Body of pancreas (tissue), 4 donors: ENCODE results near the gene BEST3. TPM values are rescaled to one million over a fixed set of nuclear protein-coding genes. Genes with fewer than 3 reads are reported as not detected.

Source experiments
- ATAC-seq: fragments of 150-250 bp; one replicate; pipeline ENCODE4 v1.9.1; 2016
- DNase-seq, 4 donors: peaks; one replicate each; pipeline ENCODE4 v3.0.0-alpha.2; 2019
- H3K27ac ChIP-seq, 4 donors: fragments of 200-600 bp; sonication (generic); 1 replicate in 3 of 4; 2 replicates in 1 of 4; pipeline versions ENCODE4 v1.5.1 to v1.6.1; 2016 to 2019; ENCODE audit warnings: mild to moderate bottlenecking in 1 of 4, mixed read lengths in 1 of 4, moderate library complexity in 1 of 4
- H3K27me3 ChIP-seq, 2 donors: fragments of 200-600 bp; sonication (generic); one replicate each; pipeline ENCODE4 v1.6.0; 2016; ENCODE audit warnings: mild to moderate bottlenecking in 1 of 2
- H3K36me3 ChIP-seq, 2 donors: fragments of 200-600 bp; sonication (generic); replicated peaks in 1 of 2; 2 replicates each; pipeline ENCODE4 v1.5.1; 2016; ENCODE audit warnings: low read depth in 2 of 2; ENCODE audit not compliant: insufficient read depth in 1 of 2
- H3K4me1 ChIP-seq: fragments of 200-600 bp; sonication (generic); one replicate; pipeline ENCODE4 v1.6.0; 2016
- H3K4me3 ChIP-seq, 2 donors: fragments of 200-600 bp; sonication (generic); 1 replicate in 1 of 2; 2 replicates in 1 of 2; pipeline ENCODE4 v1.5.1; 2016 to 2019
- H3K9me3 ChIP-seq, 3 donors: fragments of 200-600 bp; sonication (generic); 1 replicate in 2 of 3; 2 replicates in 1 of 3; pipeline ENCODE4 v1.5.1; 2016
- POLR2A ChIP-seq, 3 donors: fragments of 450-650 bp; IDR thresholded peaks; one replicate each; pipeline ENCODE4 v1.6.1; 2016; ENCODE audit warnings: antibody characterized with exemption in 3 of 3, mild to moderate bottlenecking in 2 of 3
- WGBS, 2 donors: methylation state at CpG; one replicate each; pipeline ENCODE4 v1.1.5; 2017; 5-methylcytosine and 5-hydroxymethylcytosine counted together
- intact Hi-C: fragments of 100-400 bp; cut with DNase I; formaldehyde crosslinking; loops from one replicate; pipeline ENCODE4 v1.15.1; 2023
- total RNA-seq, 2 donors: library from RNA; depleted of rRNA; stranded (reverse); fragments of >200 nt; gene quantifications; one replicate each; pipeline ENCODE4 v1.1.0, GENCODE V29; 2016
- TF ChIP-seq, protein P1 (sequence below), 7 experiments: fragments of 450-650 bp in 4 of 7; fragments of 200-600 bp in 3 of 7; sonication (generic) in 3 of 7; IDR thresholded peaks; one replicate each; pipeline ENCODE4 v1.5.1; 2016 to 2019; ENCODE audit warnings: antibody characterized with exemption in 7 of 7

The BEST3 gene
- total RNA-seq, 2 donors from 2014 or later = 1.3 TPM; not detected in 1

DNA sequence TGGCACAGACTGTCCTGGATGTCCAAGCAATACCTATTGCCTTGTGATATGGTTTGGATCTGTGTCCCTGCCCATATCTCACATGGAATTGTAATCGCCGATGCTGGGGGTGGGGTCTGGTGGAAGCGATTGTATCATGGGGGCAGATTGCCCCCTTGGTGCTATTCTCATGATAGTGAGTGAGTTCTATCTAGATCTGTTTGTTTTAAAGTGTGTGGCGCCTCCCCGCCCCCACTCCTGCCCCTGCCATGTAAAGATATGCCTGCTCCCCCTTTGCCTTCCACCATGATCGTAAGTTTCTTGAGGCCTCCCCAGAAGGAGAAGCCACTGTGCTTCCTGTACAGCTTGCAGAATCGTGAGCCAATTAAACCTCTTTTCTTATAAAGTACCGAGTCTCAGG is 71.6 kb downstream of the BEST3 start:
- H3K27me3 ChIP-seq = no peaks in the 10 kb centered on the region
- no peak overlapping the region for H3K4me3 ChIP-seq
- 62 to 87% methylated on average over 8 of the region's 8 CpGs for WGBS, 2 donors
- TF ChIP-seq POLR2A (IDR thresholded peaks at IDR 0.05) = no peak
- TF ChIP-seq, protein P1, sequence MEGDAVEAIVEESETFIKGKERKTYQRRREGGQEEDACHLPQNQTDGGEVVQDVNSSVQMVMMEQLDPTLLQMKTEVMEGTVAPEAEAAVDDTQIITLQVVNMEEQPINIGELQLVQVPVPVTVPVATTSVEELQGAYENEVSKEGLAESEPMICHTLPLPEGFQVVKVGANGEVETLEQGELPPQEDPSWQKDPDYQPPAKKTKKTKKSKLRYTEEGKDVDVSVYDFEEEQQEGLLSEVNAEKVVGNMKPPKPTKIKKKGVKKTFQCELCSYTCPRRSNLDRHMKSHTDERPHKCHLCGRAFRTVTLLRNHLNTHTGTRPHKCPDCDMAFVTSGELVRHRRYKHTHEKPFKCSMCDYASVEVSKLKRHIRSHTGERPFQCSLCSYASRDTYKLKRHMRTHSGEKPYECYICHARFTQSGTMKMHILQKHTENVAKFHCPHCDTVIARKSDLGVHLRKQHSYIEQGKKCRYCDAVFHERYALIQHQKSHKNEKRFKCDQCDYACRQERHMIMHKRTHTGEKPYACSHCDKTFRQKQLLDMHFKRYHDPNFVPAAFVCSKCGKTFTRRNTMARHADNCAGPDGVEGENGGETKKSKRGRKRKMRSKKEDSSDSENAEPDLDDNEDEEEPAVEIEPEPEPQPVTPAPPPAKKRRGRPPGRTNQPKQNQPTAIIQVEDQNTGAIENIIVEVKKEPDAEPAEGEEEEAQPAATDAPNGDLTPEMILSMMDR (IDR thresholded peaks at IDR 0.05) = no peak
- no peaks in the 10 kb centered on the region for H3K9me3 ChIP-seq
- no peaks in the 10 kb centered on the region for H3K36me3 ChIP-seq
- H3K4me1 ChIP-seq = peaks cover 11% of the 10 kb centered on the region
- DNase-seq (no peak), ATAC-seq (no peak)
- intact Hi-C loops = no loop called here
- no peak overlapping the region for H3K27ac ChIP-seq

DNA sequence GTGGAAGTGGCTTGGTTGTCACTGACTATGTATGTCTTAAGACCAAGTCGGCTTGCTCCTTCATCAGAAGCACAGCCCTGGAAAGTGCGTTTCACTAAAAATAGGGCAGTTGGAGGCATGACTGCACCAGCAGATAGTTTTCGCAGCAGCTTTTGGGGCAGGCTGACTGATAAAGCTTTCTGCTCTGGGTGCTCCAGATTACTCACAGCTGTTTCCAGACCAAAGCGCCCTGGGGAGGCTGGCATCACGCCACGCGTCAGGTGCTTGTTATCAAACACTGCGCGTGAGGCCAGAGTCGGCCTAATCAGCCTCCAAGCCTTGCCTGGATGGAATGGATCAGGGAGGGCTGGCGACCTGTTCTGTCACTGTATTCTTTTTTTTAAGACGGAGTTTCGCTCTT is 75.1 kb downstream of the BEST3 start:
- no peaks in the 10 kb centered on the region for H3K36me3 ChIP-seq
- H3K9me3 ChIP-seq = no peaks in the 10 kb centered on the region
- DNase-seq = peak; percentile 89 to 98 (median 92)
- H3K4me1 ChIP-seq = peaks cover 11% of the 10 kb centered on the region
- no peak for TF ChIP-seq POLR2A (IDR thresholded peaks at IDR 0.05)
- no peaks in the 10 kb centered on the region for H3K27me3 ChIP-seq
- no peak overlapping the region for H3K4me3 ChIP-seq
- 45 to 71% methylated on average over 6 to 13 of the region's 13 CpGs for WGBS, 2 donors
- ATAC-seq = peak; percentile 91
- intact Hi-C loops = no loop called here
- H3K27ac ChIP-seq = peak overlapping the region in 2 of 4 donors; percentile 25 to 27

- Histone ChIP-seq H3K4me3 (no peak overlapping the region), H3K9me3 (no peaks in the 10 kb centered on the region), H3K27me3 (no peaks in the 10 kb centered on the region), H3K27ac (no peak overlapping the region), H3K4me1 (peaks cover 11% of the 10 kb centered on the region), H3K36me3 (no peaks in the 10 kb centered on the region)
- TF ChIP-seq, protein P1 (IDR thresholded peaks at IDR 0.05) = no peak
- TF ChIP-seq POLR2A (IDR thresholded peaks at IDR 0.05) = no peak
- intact Hi-C loops = no loop called here
- WGBS, 2 donors = 90 to 100% methylated on average over 2 of the region's 2 CpGs
- ATAC-seq (no peak), DNase-seq (no peak)
These were observed 77.6 kb downstream of the BEST3 start for GRCh38 chr12:69621551-69621950.

DNA sequence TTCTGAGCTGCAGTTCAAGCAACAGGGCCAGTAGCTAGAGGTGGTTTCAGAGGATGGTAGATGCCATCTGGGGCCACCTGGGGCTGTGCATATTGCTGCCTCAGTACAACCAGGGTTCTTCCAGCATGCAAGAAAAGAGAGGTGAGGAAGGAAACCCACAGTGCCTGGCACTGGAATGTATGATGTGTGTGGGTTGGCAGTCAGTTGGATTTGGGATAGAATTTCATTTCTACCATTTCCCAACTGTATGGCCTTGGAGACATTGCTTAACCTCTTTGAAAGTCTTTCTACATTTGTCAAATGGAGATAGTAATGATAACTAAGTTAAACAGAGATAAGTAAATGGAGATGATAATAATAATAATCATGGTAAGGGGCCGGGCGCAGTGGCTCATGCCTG is 78.2 kb downstream of the BEST3 start:
- Histone ChIP-seq H3K36me3 (no peaks in the 10 kb centered on the region), H3K27me3 (no peaks in the 10 kb centered on the region), H3K4me3 (no peak overlapping the region), H3K27ac (no peak overlapping the region), H3K9me3 (no peaks in the 10 kb centered on the region), H3K4me1 (peaks cover 11% of the 10 kb centered on the region)
- WGBS, 2 donors = 63 to 71% methylated on average over 2 of the region's 2 CpGs
- TF ChIP-seq, protein P1 (IDR thresholded peaks at IDR 0.05) = no peak
- TF ChIP-seq POLR2A (IDR thresholded peaks at IDR 0.05) = no peak
- intact Hi-C loops = no loop called here
- ATAC-seq (no peak), DNase-seq (no peak)

DNA sequence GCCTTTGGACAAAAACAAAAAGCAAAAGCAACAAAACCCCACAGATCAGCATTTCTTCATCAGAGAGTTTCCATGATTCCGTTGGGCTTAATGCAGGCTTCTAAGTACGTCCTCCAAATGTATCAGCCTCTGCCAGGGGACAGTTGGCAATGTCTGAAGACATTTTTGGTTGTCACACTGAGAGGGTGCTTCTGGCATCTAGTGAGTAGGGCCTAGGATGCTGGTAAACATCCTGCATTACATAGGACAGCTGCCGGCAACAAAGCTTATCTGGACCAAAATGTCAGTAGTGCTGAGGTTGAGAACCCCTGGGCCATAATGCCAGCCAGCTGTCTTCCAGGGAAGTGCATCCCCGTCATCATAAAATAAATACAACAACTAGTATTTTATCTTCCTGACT is 79.0 kb downstream of the BEST3 start:
- WGBS, 2 donors = 84 to 91% methylated on average over 4 of the region's 4 CpGs
- intact Hi-C loops = no loop called here

More for the DNA sequence above, 79.0 kb downstream of the BEST3 start:
- DNase-seq (no peak), ATAC-seq (no peak)
- H3K27me3 ChIP-seq = no peaks in the 10 kb centered on the region
- H3K4me1 ChIP-seq = peaks cover 11% of the 10 kb centered on the region
- no peak overlapping the region for H3K27ac ChIP-seq
- no peak for TF ChIP-seq POLR2A (IDR thresholded peaks at IDR 0.05)
- TF ChIP-seq, protein P1 (IDR thresholded peaks at IDR 0.05) = no peak
- H3K36me3 ChIP-seq = no peaks in the 10 kb centered on the region
- H3K4me3 ChIP-seq = no peak overlapping the region
- no peaks in the 10 kb centered on the region for H3K9me3 ChIP-seq
